Stimulated activated memory B cell treated with anti-CD40 and anti-IgM and Interleukin-4, amounts not matched to agents 10 μg/mL and 1 μg/mL and 100 μg/mL, for 72 hours (primary cell): ENCODE results near the gene KDM1B.
A peak's percentile ranks its signal among the peaks of the same experiment; 100 is the strongest.
"Not testable (repeated sequence)": the region's sequence is repeated elsewhere in the genome, so short reads cannot be mapped to it uniquely, and the experiment has no call there.

ENCODE experiments used
- ATAC-seq: fragments of 150-1000 bp; cut with Tn5 transposase; 2 replicates; pipeline ENCODE4 v1.10.0; 2021
- H3K27ac Mint-ChIP-seq: one replicate; pipeline ENCODE4 v1.8.0; 2022; ENCODE audit warnings: mild to moderate bottlenecking, mixed read lengths
- H3K27me3 Mint-ChIP-seq: one replicate; pipeline ENCODE4 v1.8.0; 2022; ENCODE audit warnings: mixed read lengths
- H3K36me3 Mint-ChIP-seq: one replicate; pipeline ENCODE4 v1.8.0; 2022; ENCODE audit warnings: mixed read lengths
- H3K4me1 Mint-ChIP-seq: one replicate; pipeline ENCODE4 v1.8.0; 2022; ENCODE audit warnings: mixed read lengths
- H3K4me3 Mint-ChIP-seq: one replicate; pipeline ENCODE4 v1.8.0; 2022; ENCODE audit warnings: mild to moderate bottlenecking, moderate library complexity, mixed read lengths
- H3K9me3 Mint-ChIP-seq: one replicate; pipeline ENCODE4 v1.8.0; 2022; ENCODE audit warnings: mixed read lengths

KDM1B gene

DNA sequence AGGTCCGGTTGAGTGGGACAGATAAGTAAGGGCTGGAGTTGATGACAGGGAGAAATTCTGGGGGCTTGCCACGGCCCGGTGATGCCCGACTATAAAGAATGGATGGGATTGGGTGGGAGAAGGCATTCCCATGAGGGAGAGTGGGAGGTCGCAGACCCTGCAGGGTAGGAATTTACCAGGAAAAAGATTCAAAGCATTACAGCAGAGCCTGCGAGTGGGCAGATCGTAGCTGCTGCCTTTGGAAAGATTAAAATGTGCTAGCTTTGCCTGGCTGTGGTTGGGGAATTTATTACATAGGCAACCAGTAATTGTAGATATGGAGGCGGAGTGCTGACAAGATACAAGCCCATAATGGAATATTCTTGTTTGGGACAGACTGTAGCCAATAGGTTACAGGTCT lies 49.5 kb downstream of the KDM1B start:
- H3K27me3 Mint-ChIP-seq, result no peaks in the 10 kb centered on the region
- H3K4me1 Mint-ChIP-seq, result no peaks in the 10 kb centered on the region
- H3K27ac Mint-ChIP-seq, result no peak overlapping the region
- H3K9me3 Mint-ChIP-seq, result no peaks in the 10 kb centered on the region
- ATAC-seq, result no peak
- peaks cover 57% of the 10 kb centered on the region for H3K36me3 Mint-ChIP-seq
- H3K4me3 Mint-ChIP-seq, result no peak overlapping the region

DNA sequence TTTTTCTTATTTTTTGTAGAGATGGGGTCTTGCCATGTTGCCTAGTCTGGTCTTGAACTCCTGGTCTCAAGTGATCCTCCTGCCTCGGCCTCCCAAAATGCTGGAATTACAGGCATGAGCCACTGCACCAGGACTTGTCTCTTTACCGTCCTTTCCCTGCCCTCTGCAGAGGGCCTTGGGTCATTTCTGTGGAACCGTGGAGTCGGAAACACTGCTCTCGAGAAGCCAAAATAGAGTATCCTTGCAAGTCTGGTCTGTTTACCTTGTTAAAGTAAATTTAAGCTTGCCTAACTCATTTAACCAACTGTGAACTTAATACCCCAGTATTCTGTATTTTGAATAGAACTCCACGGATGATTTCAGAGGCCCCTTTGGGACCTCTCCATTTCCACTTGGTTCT lies 51.4 kb downstream of the KDM1B start:
- H3K27me3 Mint-ChIP-seq, result no peaks in the 10 kb centered on the region
- H3K9me3 Mint-ChIP-seq, result no peaks in the 10 kb centered on the region
- no peak overlapping the region for H3K4me3 Mint-ChIP-seq
- H3K36me3 Mint-ChIP-seq, result peaks cover 50% of the 10 kb centered on the region
- ATAC-seq, result no peak
- peaks cover 9% of the 10 kb centered on the region for H3K4me1 Mint-ChIP-seq
- no peak overlapping the region for H3K27ac Mint-ChIP-seq

DNA sequence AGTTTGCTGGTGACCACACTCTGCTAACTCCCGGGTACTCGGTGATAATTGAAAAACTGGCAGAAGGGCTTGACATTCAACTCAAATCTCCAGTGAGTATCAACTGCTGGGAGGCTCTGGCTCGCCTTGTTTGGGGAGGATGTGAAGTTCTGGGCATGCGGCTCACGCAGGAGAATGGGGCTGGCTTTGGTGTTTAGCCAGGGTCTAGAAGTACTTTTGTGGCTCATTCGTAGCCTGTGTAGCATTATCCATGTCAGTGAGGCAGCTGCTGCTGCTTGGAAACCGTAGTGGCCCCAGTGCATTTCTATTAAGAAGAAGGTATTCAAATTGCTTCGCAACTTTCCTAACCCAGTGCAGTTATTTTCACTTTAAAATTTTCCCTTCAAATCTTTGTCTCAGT lies 52.2 kb downstream of the KDM1B start:
- Mint-ChIP-seq H3K4me3 (no peak overlapping the region), H3K36me3 (peaks cover 48% of the 10 kb centered on the region), H3K27me3 (no peaks in the 10 kb centered on the region), H3K4me1 (peaks cover 18% of the 10 kb centered on the region), H3K27ac (no peak overlapping the region), H3K9me3 (no peaks in the 10 kb centered on the region)
- ATAC-seq, result no peak

DNA sequence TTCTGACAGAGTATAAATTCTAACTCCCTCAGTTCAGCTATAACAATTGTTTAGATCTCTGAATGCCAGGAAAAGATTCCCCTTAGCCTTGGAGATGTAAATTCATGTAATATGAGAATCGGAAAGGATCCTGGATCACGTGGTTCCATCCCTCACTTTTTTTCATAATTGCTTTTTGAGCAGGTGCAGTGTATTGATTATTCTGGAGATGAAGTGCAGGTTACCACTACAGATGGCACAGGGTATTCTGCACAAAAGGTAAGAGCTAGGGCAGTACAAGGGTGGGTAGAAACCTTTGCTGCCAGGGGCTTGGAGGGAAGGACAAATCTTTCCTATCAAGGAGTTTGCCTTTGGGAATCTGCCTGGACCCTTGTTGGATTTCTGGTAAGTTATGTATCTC lies 52.7 kb downstream of the KDM1B start:
- Mint-ChIP-seq H3K36me3 (peaks cover 48% of the 10 kb centered on the region), H3K9me3 (no peaks in the 10 kb centered on the region), H3K27ac (no peak overlapping the region), H3K4me3 (no peak overlapping the region), H3K27me3 (no peaks in the 10 kb centered on the region), H3K4me1 (peaks cover 19% of the 10 kb centered on the region)
- no peak for ATAC-seq

DNA sequence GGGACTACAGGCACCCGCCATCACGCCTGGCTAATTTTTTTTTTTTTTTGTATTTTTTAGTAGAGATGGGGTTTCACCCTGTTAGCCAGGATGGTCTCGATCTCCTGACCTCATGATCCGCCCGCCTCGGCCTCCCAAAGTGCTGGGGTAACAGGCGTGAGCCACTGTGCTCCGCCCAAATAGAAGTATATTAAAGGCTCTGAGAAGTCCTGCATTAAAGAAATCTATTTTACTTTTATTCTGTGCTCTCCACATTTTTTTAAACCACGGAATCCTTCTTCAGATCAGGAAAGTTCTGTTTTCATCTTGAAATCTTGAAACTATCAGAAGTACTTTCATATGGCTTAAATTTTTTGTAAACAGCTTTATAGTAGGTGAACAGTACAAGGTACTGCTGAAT lies 53.6 kb downstream of the KDM1B start:
- not testable (repeated sequence) for ATAC-seq, H3K27me3 Mint-ChIP-seq, H3K9me3 Mint-ChIP-seq, H3K27ac Mint-ChIP-seq, H3K4me3 Mint-ChIP-seq
- peaks cover 27% of the 10 kb centered on the region for H3K4me1 Mint-ChIP-seq
- H3K36me3 Mint-ChIP-seq, result peaks cover 49% of the 10 kb centered on the region

DNA sequence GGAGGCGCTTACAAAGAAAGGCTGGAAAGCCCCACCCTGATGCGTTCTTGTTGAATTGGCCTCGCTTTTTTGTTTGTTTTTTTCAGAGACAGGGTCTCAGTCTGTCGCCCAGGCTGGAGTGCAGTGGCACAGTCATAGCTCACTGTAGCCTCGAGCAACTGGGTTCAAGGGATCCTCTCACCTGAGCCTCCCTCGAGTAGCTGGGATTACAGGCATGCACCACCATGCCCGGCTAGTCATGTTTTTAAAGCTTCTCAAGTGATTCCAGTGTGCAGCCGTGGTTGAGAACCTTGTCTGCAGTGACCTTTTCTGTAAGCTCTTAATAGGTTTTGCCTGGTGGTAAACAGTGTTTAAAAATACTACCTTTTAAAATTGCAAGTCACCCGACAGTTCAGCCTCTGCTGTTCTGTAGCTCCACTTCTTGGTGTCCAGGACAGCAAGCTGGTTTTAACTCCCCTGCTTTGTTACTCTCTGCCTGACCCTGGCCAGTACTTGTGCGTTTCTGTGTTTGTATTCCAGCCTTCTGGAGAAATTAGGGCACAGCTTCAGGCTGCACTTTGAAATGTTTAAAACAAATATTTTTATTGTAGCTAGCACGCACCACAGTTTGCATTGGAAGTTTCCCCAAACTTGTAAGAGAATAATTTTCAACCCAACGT lies 54.4 kb downstream of the KDM1B start:
- H3K9me3 Mint-ChIP-seq, result no peaks in the 10 kb centered on the region
- no peak for ATAC-seq
- H3K4me3 Mint-ChIP-seq, result no peak overlapping the region
- no peak overlapping the region for H3K27ac Mint-ChIP-seq
- H3K27me3 Mint-ChIP-seq, result no peaks in the 10 kb centered on the region
- peaks cover 45% of the 10 kb centered on the region for H3K36me3 Mint-ChIP-seq
- peaks cover 36% of the 10 kb centered on the region for H3K4me1 Mint-ChIP-seq

DNA sequence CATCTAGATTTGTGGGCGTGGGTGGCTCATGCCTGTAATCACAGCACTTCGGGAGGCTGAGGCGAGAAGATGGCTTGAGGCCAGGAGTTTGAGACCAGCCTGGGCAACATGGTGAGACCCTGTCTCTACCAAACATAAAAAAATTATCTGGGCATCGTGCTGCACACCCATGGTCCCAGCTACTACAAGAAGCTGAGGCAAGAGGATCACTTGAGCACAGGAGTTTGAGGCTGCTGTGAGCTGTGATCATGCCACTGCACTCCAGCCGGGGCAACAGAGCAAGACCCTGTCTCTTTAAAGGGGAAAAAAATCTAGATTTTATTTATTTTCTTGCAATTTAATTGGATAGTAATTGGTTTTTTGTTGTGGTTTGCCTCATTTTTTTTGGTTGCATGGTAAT lies 55.5 kb downstream of the KDM1B start:
- H3K4me1 Mint-ChIP-seq, result peaks cover 46% of the 10 kb centered on the region
- no peak overlapping the region for H3K4me3 Mint-ChIP-seq
- no peaks in the 10 kb centered on the region for H3K9me3 Mint-ChIP-seq
- ATAC-seq, result no peak
- no peaks in the 10 kb centered on the region for H3K27me3 Mint-ChIP-seq
- peak overlapping the region; percentile 64 for H3K27ac Mint-ChIP-seq
- peaks cover 42% of the 10 kb centered on the region for H3K36me3 Mint-ChIP-seq

DNA sequence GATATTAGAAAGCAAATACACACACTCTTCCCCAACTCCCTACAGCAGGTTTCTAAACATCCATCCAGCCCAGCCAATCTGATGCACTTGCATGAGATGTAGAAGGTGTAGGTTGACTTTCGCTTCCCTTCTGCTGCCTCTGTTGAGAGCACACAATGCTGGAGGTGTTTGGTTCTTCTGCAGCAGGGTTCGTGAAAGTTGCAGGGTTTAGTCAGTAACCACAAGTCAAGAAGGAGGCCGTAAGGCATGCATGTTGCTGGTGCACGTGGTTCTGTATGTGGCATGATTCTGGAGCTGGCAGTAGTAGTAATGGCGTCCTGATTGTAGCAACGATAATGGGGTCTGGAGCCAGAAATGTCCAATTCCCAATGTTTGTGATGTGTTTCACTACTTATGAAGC lies 56.1 kb downstream of the KDM1B start:
- H3K27me3 Mint-ChIP-seq, result no peaks in the 10 kb centered on the region
- H3K27ac Mint-ChIP-seq, result peak overlapping the region; percentile 64
- no peak overlapping the region for H3K4me3 Mint-ChIP-seq
- H3K36me3 Mint-ChIP-seq, result peaks cover 40% of the 10 kb centered on the region
- ATAC-seq, result peak; percentile 98
- no peaks in the 10 kb centered on the region for H3K9me3 Mint-ChIP-seq
- peaks cover 52% of the 10 kb centered on the region for H3K4me1 Mint-ChIP-seq

DNA sequence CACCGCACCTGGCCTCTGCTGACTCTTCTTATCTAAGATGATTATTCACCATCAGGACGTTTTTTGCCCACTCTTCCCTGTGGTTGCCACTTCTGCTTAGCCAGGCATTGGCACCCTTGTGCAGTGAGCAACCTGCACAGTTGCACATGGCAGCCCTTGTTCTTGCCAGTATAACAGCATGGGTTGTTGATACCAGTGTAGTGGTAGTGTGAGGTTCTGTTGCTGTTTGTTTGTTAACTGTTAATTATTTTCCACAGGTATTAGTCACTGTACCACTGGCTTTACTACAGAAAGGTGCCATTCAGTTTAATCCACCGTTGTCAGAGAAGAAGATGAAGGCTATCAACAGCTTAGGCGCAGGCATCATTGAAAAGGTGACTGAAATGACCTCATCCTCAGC lies 57.0 kb downstream of the KDM1B start:
- no peak for ATAC-seq
- H3K4me3 Mint-ChIP-seq, result no peak overlapping the region
- peak overlapping the region; percentile 64 for H3K27ac Mint-ChIP-seq
- peaks cover 3% of the 10 kb centered on the region for H3K9me3 Mint-ChIP-seq
- H3K27me3 Mint-ChIP-seq, result no peaks in the 10 kb centered on the region
- peaks cover 40% of the 10 kb centered on the region for H3K36me3 Mint-ChIP-seq
- peaks cover 60% of the 10 kb centered on the region for H3K4me1 Mint-ChIP-seq

DNA sequence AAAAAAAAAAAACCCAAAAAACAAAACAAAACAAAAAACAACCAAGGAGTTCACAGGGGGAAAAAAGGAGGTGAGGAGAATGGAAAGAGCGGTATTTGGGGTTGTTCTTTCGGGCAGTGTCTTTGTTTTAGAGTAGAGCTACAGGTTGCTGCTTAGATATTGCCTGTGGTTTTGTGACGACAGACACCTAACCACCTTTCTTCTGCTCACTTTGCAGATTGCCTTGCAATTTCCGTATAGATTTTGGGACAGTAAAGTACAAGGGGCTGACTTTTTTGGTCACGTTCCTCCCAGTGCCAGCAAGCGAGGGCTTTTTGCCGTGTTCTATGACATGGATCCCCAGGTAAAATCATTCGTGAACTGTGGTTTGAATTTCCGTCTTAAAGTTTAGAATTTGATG lies 58.2 kb downstream of the KDM1B start:
- peaks cover 3% of the 10 kb centered on the region for H3K9me3 Mint-ChIP-seq
- H3K36me3 Mint-ChIP-seq, result peaks cover 40% of the 10 kb centered on the region
- peak overlapping the region; percentile 10 for H3K27ac Mint-ChIP-seq
- no peak for ATAC-seq
- H3K4me3 Mint-ChIP-seq, result no peak overlapping the region
- no peaks in the 10 kb centered on the region for H3K27me3 Mint-ChIP-seq
- H3K4me1 Mint-ChIP-seq, result peaks cover 60% of the 10 kb centered on the region

DNA sequence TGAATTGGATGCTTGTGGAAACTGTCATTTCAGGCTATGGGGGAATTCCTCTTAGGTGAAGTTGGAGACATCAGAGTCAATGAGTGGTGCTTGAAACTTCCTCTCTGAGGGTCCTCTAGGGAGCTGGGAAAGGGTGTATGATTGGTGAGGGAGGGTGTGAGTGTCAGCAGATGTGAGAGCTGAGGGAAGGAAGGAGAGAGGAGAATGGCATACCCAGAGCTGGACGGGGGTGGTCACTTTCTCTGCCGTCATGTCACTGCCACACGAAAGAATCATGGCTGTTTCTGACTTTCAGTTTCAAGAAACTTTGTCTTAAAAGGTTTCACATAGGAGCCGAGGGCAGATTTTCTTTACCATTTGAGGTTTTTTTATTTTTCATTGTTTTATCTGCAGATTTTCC lies 58.8 kb downstream of the KDM1B start:
- no peak for ATAC-seq
- H3K36me3 Mint-ChIP-seq, result peaks cover 45% of the 10 kb centered on the region

DNA sequence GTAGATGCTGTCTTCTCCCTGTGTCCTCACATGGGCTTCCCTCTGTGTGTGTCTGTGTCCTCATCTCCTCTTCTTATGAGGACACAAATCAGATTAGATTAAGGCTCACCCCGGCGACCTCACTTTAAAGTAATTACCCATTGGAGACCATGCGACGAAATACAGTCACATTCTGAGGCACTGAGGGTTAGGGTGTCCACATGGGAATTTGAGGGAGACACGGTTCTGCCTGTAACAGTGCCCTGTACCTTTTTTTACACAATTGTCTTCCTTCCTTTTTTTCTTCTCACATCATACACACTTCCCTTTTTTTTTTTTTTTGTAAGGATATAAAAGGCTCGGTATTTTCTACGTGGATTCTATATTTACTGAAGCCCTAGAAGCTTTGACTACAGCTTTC lies 60.2 kb downstream of the KDM1B start:
- Mint-ChIP-seq H3K27me3 (no peaks in the 10 kb centered on the region), H3K9me3 (peaks cover 3% of the 10 kb centered on the region), H3K36me3 (peaks cover 47% of the 10 kb centered on the region), H3K4me3 (peak overlapping the region; percentile 68), H3K4me1 (peaks cover 60% of the 10 kb centered on the region), H3K27ac (peak overlapping the region; percentile 69)
- ATAC-seq, result peak; percentile 53

More for the DNA sequence above, 58.8 kb downstream of the KDM1B start:
- Mint-ChIP-seq H3K27me3 (no peaks in the 10 kb centered on the region), H3K4me3 (peak overlapping the region; percentile 16), H3K27ac (peak overlapping the region; percentile 10), H3K9me3 (peaks cover 3% of the 10 kb centered on the region), H3K4me1 (peaks cover 60% of the 10 kb centered on the region)

DNA sequence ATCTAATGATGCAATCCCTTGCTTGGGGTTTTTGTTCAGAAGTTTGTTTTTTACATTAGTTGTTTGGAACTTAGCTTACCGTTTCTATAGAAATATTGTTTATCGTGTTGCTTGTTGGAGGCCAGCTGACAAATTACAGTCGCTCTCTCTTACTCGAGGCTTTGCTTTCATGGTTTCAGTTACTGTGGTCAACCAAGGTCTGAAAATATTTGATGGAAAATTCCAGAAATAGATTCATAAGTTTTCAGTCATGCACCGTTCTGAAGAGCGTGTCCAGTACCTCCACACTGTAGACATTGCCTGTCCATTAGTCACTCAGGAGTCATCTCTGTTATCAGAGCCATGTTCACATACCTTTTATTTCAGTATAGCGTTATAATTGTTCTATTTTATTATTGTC lies 61.2 kb downstream of the KDM1B start:
- Mint-ChIP-seq H3K27ac (peak overlapping the region; percentile 69), H3K4me3 (no peak overlapping the region), H3K27me3 (no peaks in the 10 kb centered on the region), H3K36me3 (peaks cover 54% of the 10 kb centered on the region), H3K9me3 (peaks cover 8% of the 10 kb centered on the region), H3K4me1 (peaks cover 53% of the 10 kb centered on the region)
- no peak for ATAC-seq

DNA sequence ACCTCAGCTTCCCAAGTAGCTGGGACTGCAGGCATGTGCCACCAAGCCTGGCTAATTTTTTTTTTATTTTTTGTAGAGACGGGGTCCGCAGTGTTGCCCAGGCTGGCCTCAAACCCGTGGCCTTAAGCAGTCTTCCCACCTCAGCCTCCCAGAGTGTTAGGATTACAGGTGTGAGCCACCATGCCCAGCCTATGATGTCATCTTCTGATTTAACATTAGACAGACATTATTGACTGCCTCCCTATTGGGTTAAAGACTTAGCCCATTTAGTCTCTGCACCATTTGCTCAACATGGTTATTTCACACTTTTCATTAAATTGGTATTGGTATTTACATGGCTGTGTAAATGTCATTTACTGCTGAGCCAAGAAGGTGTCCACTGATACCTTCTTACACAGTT lies 63.0 kb downstream of the KDM1B start:
- ATAC-seq, result no peak
- Mint-ChIP-seq H3K27me3 (no peaks in the 10 kb centered on the region), H3K9me3 (peaks cover 8% of the 10 kb centered on the region), H3K4me1 (peaks cover 38% of the 10 kb centered on the region), H3K36me3 (peaks cover 49% of the 10 kb centered on the region), H3K4me3 (no peak overlapping the region), H3K27ac (peak overlapping the region; percentile 13)

DNA sequence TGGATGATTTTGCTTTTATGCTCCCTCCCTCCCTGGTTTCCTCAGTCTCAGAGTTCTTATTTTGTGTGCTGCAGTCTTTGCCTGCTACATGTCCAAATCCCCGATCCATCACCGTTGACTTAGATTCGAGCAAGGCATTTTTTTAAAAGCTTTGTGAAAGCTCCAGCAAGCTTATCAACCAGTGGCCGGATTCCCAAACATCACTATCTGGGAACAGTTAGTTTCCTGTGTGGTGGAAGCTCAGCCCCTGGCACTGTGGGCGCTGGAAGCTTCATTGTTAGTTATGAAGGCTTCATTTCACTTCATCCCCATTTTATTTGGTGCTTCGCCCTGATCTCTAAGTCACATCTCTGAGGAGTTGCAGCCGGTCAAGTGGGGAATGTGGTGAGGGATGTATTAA lies 64.4 kb downstream of the KDM1B start:
- ATAC-seq, result no peak
- peaks cover 49% of the 10 kb centered on the region for H3K36me3 Mint-ChIP-seq
- H3K27ac Mint-ChIP-seq, result no peak overlapping the region
- H3K4me1 Mint-ChIP-seq, result peaks cover 25% of the 10 kb centered on the region
- peaks cover 8% of the 10 kb centered on the region for H3K9me3 Mint-ChIP-seq
- H3K4me3 Mint-ChIP-seq, result no peak overlapping the region
- no peaks in the 10 kb centered on the region for H3K27me3 Mint-ChIP-seq

DNA sequence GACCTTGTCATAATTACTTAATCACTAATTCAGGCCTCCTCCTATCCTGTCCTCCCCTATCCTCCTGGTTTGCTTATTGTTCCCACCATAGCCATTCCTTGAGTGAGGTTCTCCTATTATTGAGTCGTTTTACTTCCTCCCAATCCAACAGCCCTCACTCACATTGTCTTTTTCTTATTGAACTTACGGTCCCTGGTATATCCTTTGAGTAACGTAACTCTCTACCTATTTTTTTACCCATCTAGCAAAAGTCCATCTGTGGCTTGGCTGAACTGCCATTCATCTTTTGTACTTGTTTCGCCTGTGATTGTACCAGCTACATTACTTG lies 66.0 kb downstream of the KDM1B start:
- ATAC-seq, result no peak
- H3K4me3 Mint-ChIP-seq, result no peak overlapping the region
- peaks cover 8% of the 10 kb centered on the region for H3K9me3 Mint-ChIP-seq
- peaks cover 9% of the 10 kb centered on the region for H3K4me1 Mint-ChIP-seq
- no peaks in the 10 kb centered on the region for H3K27me3 Mint-ChIP-seq
- H3K27ac Mint-ChIP-seq, result peak overlapping the region; percentile 8
- peaks cover 55% of the 10 kb centered on the region for H3K36me3 Mint-ChIP-seq
